ENCODE data around the gene OR6V1.
"Not testable (repeated sequence)": the region's sequence is repeated elsewhere in the genome, so short reads cannot be mapped to it uniquely, and the experiment has no call there.

The OR6V1 gene

DNA sequence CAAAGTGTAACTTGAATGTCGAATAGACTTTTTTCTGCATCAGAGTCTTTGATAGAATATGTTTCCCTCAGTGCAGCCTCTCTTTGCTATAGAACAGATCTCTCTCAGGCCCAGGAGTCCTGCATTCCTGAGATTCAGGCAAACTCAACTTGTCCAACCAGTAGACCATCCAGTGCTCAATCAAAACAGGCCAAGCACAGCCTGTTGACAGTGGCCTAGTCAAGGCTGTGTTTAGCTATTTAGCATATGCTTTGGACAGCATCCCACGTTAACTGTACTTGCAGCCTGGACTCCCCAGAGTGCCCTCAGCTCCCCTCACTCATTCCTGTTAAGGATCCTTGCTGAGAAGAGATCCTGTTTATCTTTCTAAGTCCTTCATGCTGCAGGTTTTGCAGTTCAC, 16.3 kb downstream of the OR6V1 start:
- H3K4me1 Mint-ChIP-seq = peaks cover 6% of the 10 kb centered on the region
- peaks cover 6% of the 10 kb centered on the region for H3K27me3 Mint-ChIP-seq
- no peak for ATAC-seq
- no peak overlapping the region for H3K27ac Mint-ChIP-seq
- peaks cover 6% of the 10 kb centered on the region for H3K9me3 Mint-ChIP-seq
- no peak overlapping the region for H3K4me3 Mint-ChIP-seq
- H3K36me3 Mint-ChIP-seq = no peaks in the 10 kb centered on the region

- Mint-ChIP-seq H3K4me1 (peaks cover 15% of the 10 kb centered on the region), H3K4me3 (no peak overlapping the region), H3K36me3 (no peaks in the 10 kb centered on the region), H3K27me3 (peaks cover 6% of the 10 kb centered on the region), H3K9me3 (peaks cover 4% of the 10 kb centered on the region), H3K27ac (no peak overlapping the region)
- no peak for ATAC-seq
Observed at GRCh38 chr7:143069912-143070500, 17.9 kb downstream of the OR6V1 start.

GRCh38 chr7:143073556-143073955, 21.4 kb downstream of the OR6V1 start:
- ATAC-seq = no peak
- peaks cover 6% of the 10 kb centered on the region for H3K36me3 Mint-ChIP-seq

DNA sequence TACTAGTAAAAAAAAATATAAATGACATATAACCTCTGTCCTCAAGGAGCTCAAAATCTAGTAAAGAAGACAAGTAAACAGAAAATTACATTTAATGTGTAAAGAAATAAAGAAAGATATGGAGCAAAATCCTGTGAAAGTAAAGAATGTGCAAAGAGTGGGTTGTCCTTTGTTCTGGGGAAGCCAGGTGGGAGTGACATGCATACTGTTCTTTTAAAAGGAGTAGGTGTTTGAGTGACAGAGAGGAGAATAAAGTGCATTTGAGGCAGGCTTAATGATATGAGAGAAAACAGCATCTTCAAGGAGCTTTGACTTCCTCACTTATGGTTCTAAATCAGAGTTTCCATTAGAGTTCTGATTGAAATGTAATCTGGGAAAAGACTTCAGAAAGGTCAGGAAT, 22.0 kb downstream of the OR6V1 start:
- Mint-ChIP-seq H3K4me1 (peaks cover 20% of the 10 kb centered on the region), H3K4me3 (no peak overlapping the region), H3K27ac (no peak overlapping the region)

More at GRCh38 chr7:143073556-143073955, 21.4 kb downstream of the OR6V1 start:
- no peak overlapping the region for H3K4me3 Mint-ChIP-seq
- no peak overlapping the region for H3K27ac Mint-ChIP-seq
- peaks cover 6% of the 10 kb centered on the region for H3K27me3 Mint-ChIP-seq
- H3K4me1 Mint-ChIP-seq = peaks cover 20% of the 10 kb centered on the region
- peaks cover 2% of the 10 kb centered on the region for H3K9me3 Mint-ChIP-seq

DNA sequence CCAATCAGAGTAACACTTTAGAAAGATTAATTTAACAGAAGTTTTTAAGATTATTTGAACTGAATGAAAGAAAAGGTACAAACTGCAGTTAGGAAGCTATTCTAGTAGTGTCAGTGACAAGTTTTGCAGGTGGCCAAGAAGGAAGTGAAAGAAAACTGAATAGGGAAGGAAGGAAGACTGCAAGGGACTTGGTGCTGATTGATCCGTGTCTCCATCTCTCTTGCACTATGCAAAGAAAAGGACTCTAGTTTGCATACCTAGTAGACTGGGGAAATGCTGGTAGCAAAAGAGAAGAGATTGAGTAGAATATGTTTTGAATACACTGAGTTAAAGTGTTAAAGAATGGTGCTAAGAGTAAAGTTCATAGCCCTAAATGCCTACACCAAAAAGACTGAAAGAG, 33.0 kb downstream of the OR6V1 start:
- H3K27ac Mint-ChIP-seq = no peak overlapping the region
- H3K36me3 Mint-ChIP-seq = peaks cover 44% of the 10 kb centered on the region
- H3K4me1 Mint-ChIP-seq = peaks cover 53% of the 10 kb centered on the region
- H3K27me3 Mint-ChIP-seq = no peaks in the 10 kb centered on the region
- H3K9me3 Mint-ChIP-seq = peaks cover 42% of the 10 kb centered on the region
- peak overlapping the region; percentile 5 for H3K4me3 Mint-ChIP-seq
- peak; percentile 97 for ATAC-seq

More for the DNA sequence above, 22.0 kb downstream of the OR6V1 start:
- peaks cover 6% of the 10 kb centered on the region for H3K27me3 Mint-ChIP-seq
- ATAC-seq = no peak
- H3K9me3 Mint-ChIP-seq = peaks cover 5% of the 10 kb centered on the region
- peaks cover 12% of the 10 kb centered on the region for H3K36me3 Mint-ChIP-seq

DNA sequence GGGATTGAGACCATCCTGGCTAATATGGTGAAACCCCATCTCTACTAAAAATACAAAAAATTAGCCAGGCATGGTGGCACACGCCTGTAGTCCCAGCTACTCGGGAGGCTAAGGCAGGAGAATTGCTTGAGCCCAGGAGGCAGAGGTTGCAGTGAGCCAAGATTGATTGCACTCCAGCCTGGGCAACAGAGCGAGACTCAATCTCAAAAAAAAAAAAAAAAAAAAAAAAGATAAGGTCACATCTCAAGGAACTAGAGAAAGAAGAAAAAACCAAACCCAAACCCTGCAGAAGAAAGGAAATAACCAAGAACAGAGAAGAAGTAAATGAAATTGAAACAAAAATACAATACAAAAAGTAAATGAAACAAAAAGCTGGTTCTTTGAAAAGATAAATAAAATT, 33.5 kb downstream of the OR6V1 start:
- H3K36me3 Mint-ChIP-seq = peaks cover 44% of the 10 kb centered on the region
- ATAC-seq = peak; percentile 8
- peak overlapping the region; percentile 1 for H3K4me3 Mint-ChIP-seq
- H3K27me3 Mint-ChIP-seq, H3K27ac Mint-ChIP-seq: not testable (repeated sequence)
- H3K9me3 Mint-ChIP-seq = peaks cover 42% of the 10 kb centered on the region
- H3K4me1 Mint-ChIP-seq = peaks cover 53% of the 10 kb centered on the region

DNA sequence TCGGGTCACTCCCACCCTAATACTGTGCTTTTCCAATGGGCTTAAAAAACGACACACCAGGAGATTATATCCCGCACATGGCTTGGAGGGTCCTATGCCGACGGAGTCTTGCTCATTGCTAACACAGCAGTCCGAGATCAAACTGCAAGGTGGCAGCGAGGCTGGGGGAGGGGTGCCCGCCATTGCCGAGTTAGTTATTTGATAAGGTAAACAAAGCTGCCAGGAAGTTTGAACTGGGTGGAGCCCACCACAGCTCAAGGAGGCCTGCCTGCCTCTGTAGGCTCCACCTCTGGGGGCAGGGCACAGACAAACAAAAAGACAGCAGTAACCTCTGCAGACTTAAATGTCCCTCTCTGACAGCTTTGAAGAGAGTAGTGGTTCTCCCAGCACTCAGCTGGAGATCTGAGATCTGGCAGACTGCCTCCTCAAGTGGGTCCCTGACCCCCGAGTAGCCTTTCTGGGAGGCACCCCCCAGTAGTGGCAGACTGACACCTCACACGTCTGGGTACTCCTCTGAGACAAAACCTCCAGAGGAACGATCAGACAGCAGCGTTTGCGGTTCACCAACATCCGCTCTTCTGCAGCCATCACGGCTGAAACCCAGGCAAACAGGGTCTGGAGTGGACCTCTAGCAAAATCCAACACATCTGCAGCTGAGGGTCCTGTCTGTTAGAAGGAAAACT, 36.5 kb downstream of the OR6V1 start:
- peaks cover 34% of the 10 kb centered on the region for H3K9me3 Mint-ChIP-seq
- not testable (repeated sequence) for H3K4me3 Mint-ChIP-seq, ATAC-seq, H3K27me3 Mint-ChIP-seq, H3K27ac Mint-ChIP-seq
- peaks cover 37% of the 10 kb centered on the region for H3K36me3 Mint-ChIP-seq
- H3K4me1 Mint-ChIP-seq = peaks cover 47% of the 10 kb centered on the region

DNA sequence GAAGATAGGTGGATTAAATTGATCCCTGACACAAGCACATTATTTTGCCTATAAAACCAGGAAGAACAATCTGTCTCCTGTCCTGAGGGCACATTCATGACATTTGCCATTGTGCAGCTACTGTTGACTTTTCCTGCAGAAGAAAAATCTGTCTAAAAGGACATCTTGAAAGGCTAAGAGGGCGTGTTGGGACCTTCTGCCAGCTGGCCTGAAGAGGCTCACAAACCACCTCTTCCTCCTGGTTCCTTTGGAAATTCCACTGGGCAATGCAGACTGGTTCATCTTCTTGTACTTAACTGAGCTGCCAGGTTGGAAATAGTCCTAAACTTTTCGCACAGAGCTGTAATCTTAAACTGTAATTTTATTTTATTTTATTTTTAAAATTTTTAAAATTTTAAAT, 44.0 kb downstream of the OR6V1 start:
- H3K4me3 Mint-ChIP-seq = no peak overlapping the region
- H3K4me1 Mint-ChIP-seq = no peaks in the 10 kb centered on the region
- H3K27ac Mint-ChIP-seq = no peak overlapping the region
- H3K9me3 Mint-ChIP-seq = peaks cover 31% of the 10 kb centered on the region
- H3K36me3 Mint-ChIP-seq = peaks cover 20% of the 10 kb centered on the region
- no peak for ATAC-seq
- H3K27me3 Mint-ChIP-seq = no peaks in the 10 kb centered on the region

DNA sequence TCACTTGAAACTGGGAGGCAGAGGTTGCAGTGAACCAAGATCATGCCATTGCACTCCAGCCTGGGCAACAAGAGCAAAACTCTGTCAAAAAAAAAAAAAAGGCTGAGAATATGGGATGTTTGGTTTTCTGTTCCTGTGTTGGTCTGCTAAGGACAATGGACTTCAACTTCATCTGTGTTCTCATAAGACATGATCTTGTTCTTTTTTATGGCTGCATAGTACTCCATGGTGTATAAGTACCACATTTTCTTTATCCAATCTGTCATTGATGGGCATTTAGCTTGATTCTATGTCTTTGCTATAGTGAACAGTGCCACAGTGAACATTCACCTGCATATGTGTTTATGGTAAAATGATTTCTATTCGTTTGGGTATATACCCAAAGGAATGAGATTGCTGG, 47.4 kb downstream of the OR6V1 start:
- H3K4me1 Mint-ChIP-seq, H3K27me3 Mint-ChIP-seq, ATAC-seq, H3K27ac Mint-ChIP-seq, H3K4me3 Mint-ChIP-seq: not testable (repeated sequence)
- peaks cover 31% of the 10 kb centered on the region for H3K9me3 Mint-ChIP-seq
- H3K36me3 Mint-ChIP-seq = peaks cover 16% of the 10 kb centered on the region
